ENCODE data around the gene ITGB1.

Gene ITGB1

DNA sequence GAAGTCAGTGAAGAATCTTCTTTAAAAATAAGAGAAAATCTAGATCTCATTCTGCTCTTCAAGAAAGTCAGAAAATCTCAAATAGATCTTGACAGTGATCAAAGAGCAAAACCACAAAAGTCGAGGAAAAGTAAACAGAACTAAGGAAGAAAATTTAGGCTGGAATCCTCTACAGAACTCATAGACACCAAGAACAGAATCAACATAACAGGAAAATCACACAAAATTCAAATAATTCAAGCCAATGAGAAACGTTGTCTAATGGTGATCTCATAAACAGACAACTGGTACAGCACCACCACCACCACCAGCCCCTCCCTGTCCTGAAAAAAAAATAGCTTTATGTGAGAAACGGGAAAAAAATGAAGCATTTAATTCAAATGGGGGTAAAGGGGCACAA lies 6.9 kb downstream of the ITGB1 start:
- no peaks in the 10 kb centered on the region for H3K9me2 ChIP-seq (replicated peaks; ENCODE audit: control insufficient read depth, low read length)
- H3F3A ChIP-seq (ENCODE audit: control insufficient read depth, insufficient read depth): peaks cover 18% of the 10 kb centered on the region; the same call in 1 of the 2 replicates
- no peak overlapping the region for H3K27ac ChIP-seq (ENCODE audit: low read depth, low read length)
- H3K4me3 ChIP-seq (ENCODE audit: low read length): 0 out of 2 replicates have a peak overlapping the region, but pooled peaks have one; percentile 30
- peaks cover 61% of the 10 kb centered on the region for H3K36me3 ChIP-seq (ENCODE audit: control insufficient read depth, low read length)
- H3K27me3 ChIP-seq (ENCODE audit: control insufficient read depth, low read length): no peaks in the 10 kb centered on the region
- peak overlapping the region; percentile 90 for H3K4me2 ChIP-seq (ENCODE audit: low read length)
- no peaks in the 10 kb centered on the region for H3K9me3 ChIP-seq (ENCODE audit: control insufficient read depth, insufficient read depth, low read length)
- H3K79me2 ChIP-seq (ENCODE audit: control insufficient read depth, low read length): peaks cover 100% of the 10 kb centered on the region
- TF ChIP-seq CTCF (IDR thresholded peaks at IDR 0.05; ENCODE audit: low read depth, low read length, poor library complexity, severe bottlenecking) (no peak), EZH2phosphoT487 (IDR thresholded peaks at IDR 0.05; ENCODE audit: borderline replicate concordance, low read length) (no peak)
- H3K4me1 ChIP-seq (ENCODE audit: control insufficient read depth, low read length): peaks cover 92% of the 10 kb centered on the region
- peaks cover 32% of the 10 kb centered on the region for H4K20me1 ChIP-seq (ENCODE audit: control insufficient read depth, insufficient read depth, low read depth, low read length)

GRCh38 chr10:32950591-32951108 lies 7.4 kb downstream of the ITGB1 start:
- Histone ChIP-seq H3K4me3 (ENCODE audit: low read length) (peak overlapping the region; percentile 30; the same call in 1 of the 2 replicates), H3F3A (ENCODE audit: control insufficient read depth, insufficient read depth) (peaks cover 18% of the 10 kb centered on the region; the same call in 1 of the 2 replicates), H3K27me3 (ENCODE audit: control insufficient read depth, low read length) (no peaks in the 10 kb centered on the region), H3K9me2 (replicated peaks; ENCODE audit: control insufficient read depth, low read length) (no peaks in the 10 kb centered on the region), H3K27ac (ENCODE audit: low read depth, low read length) (0 out of 2 replicates have a peak overlapping the region, but pooled peaks have one; percentile 5), H3K36me3 (ENCODE audit: control insufficient read depth, low read length) (peaks cover 57% of the 10 kb centered on the region), H3K4me2 (ENCODE audit: low read length) (peak overlapping the region; percentile 90), H3K9me3 (ENCODE audit: control insufficient read depth, insufficient read depth, low read length) (no peaks in the 10 kb centered on the region), H3K4me1 (ENCODE audit: control insufficient read depth, low read length) (peaks cover 92% of the 10 kb centered on the region), H4K20me1 (ENCODE audit: control insufficient read depth, insufficient read depth, low read depth, low read length) (peaks cover 31% of the 10 kb centered on the region), H3K79me2 (ENCODE audit: control insufficient read depth, low read length) (peaks cover 100% of the 10 kb centered on the region)
- TF ChIP-seq CTCF (IDR thresholded peaks at IDR 0.05; ENCODE audit: low read depth, low read length, poor library complexity, severe bottlenecking): no peak
- TF ChIP-seq EZH2phosphoT487 (IDR thresholded peaks at IDR 0.05; ENCODE audit: borderline replicate concordance, low read length): no peak

DNA sequence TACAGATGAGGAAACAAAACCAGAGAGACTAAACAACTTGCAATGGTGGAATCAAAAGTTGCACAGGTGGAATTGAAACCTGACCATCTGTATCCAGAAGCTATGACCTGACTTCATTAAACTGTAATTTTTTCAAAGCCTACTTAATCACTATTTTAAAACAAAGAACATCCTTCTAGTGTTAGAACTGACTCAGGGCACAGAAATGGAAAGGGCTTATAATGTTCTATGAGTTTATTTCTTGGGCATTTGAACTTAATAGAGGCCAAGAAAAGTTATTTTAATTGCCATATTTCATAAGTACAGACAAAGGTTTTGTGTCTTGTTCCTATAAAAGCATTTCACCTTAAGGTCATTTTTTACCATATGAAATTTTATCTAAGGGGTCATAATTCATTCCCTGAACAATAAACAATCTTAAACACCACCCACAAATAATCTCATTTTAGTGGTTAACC lies 8.8 kb downstream of the ITGB1 start:
- TF ChIP-seq EZH2phosphoT487 (IDR thresholded peaks at IDR 0.05; ENCODE audit: borderline replicate concordance, low read length): no peak
- no peak for TF ChIP-seq CTCF (IDR thresholded peaks at IDR 0.05; ENCODE audit: low read depth, low read length, poor library complexity, severe bottlenecking)
- Histone ChIP-seq H3K9me2 (replicated peaks; ENCODE audit: control insufficient read depth, low read length) (no peaks in the 10 kb centered on the region), H3K27me3 (ENCODE audit: control insufficient read depth, low read length) (no peaks in the 10 kb centered on the region), H3K79me2 (ENCODE audit: control insufficient read depth, low read length) (peaks cover 100% of the 10 kb centered on the region), H3K4me1 (ENCODE audit: control insufficient read depth, low read length) (peaks cover 92% of the 10 kb centered on the region), H4K20me1 (ENCODE audit: control insufficient read depth, insufficient read depth, low read depth, low read length) (peaks cover 18% of the 10 kb centered on the region), H3F3A (ENCODE audit: control insufficient read depth, insufficient read depth) (peaks cover 16% of the 10 kb centered on the region; the same call in 1 of the 2 replicates), H3K4me3 (ENCODE audit: low read length) (peak overlapping the region; percentile 36), H3K4me2 (ENCODE audit: low read length) (peak overlapping the region; percentile 90), H3K27ac (ENCODE audit: low read depth, low read length) (peak overlapping the region; percentile 48), H3K9me3 (ENCODE audit: control insufficient read depth, insufficient read depth, low read length) (no peaks in the 10 kb centered on the region), H3K36me3 (ENCODE audit: control insufficient read depth, low read length) (peaks cover 44% of the 10 kb centered on the region)

All from DOHH2 (cell line).